SK-N-SH (cell line): ENCODE data around the gene TTC9. TPM values are rescaled to one million over a fixed set of nuclear protein-coding genes. Genes with fewer than 3 reads are reported as not detected.

Source experiments
- CTCF ChIA-PET: fragments of 300-600, 350-600 bp; formaldehyde crosslinking; extraction: SDS; loops from one replicate; lab custom pipeline; 2021; lab: Yijun Ruan, JAX
- POLR2A ChIA-PET: fragments of 350-600 bp; sonication (Branson Sonifier 250); formaldehyde crosslinking; extraction: SDS; loops from one replicate; lab custom pipeline; 2020; ENCODE audit warnings: antibody characterized with exemption, inconsistent platforms; lab: Yijun Ruan, JAX
- DNase-seq: peaks from one replicate; pipeline ENCODE4 v3.0.0; 2012
- H2AFZ ChIP-seq: fragments of 200-600 bp; sonication (generic); 2 replicates; pipeline ENCODE4 v1.8.1; 2016; ENCODE audit warnings: antibody characterized with exemption, mild to moderate bottlenecking, low read depth
- H3F3A ChIP-seq: fragments of 200-600 bp; sonication (generic); replicated peaks from 2 replicates; pipeline ENCODE3; 2016; ENCODE audit warnings: antibody characterized with exemption, mild to moderate bottlenecking; ENCODE audit not compliant: insufficient read depth
- H3K27ac ChIP-seq, 2 experiments: fragments of 200-500 bp in 1 of 2; fragments of 200-600 bp in 1 of 2; sonication (Bioruptor generic) in 1 of 2; sonication (generic), shearing (Covaris generic) in 1 of 2; 2 replicates each; pipeline versions ENCODE4 v1.5.1 to v1.6.1; 2014 to 2016; ENCODE audit warnings: low read depth in 2 of 2, inconsistent platforms in 1 of 2, low read length in 1 of 2, mild to moderate bottlenecking in 1 of 2, mixed read lengths in 1 of 2
- H3K27me3 ChIP-seq: fragments of 200-600 bp; sonication (generic), shearing (Covaris generic); 2 replicates; pipeline ENCODE4 v1.6.1; 2016; ENCODE audit warnings: mixed run types; ENCODE audit not compliant: insufficient read depth
- H3K36me3 ChIP-seq, 2 experiments: fragments of 200-500 bp in 1 of 2; fragments of 200-600 bp in 1 of 2; sonication (Bioruptor generic) in 1 of 2; sonication (generic) in 1 of 2; replicated peaks in 1 of 2; 2 replicates each; pipeline versions ENCODE3 to v1.5.1; 2014 to 2016; ENCODE audit warnings: low read length in 1 of 2, mild to moderate bottlenecking in 1 of 2; ENCODE audit not compliant: insufficient read depth in 2 of 2, control insufficient read depth in 1 of 2
- H3K4me1 ChIP-seq, 2 experiments: fragments of 200-500 bp in 1 of 2; fragments of 200-600 bp in 1 of 2; sonication (Bioruptor generic) in 1 of 2; sonication (generic), shearing (Covaris generic) in 1 of 2; 2 replicates each; pipeline versions ENCODE4 v1.5.1 to v1.6.1; 2014 to 2016; ENCODE audit warnings: low read depth in 1 of 2, low read length in 1 of 2, mixed run types in 1 of 2; ENCODE audit not compliant: insufficient read depth in 2 of 2, control insufficient read depth in 1 of 2
- H3K4me2 ChIP-seq: fragments of 200-600 bp; sonication (generic), shearing (Covaris generic); 2 replicates; pipeline ENCODE4 v1.6.1; 2017; ENCODE audit warnings: mixed run types
- H3K4me3 ChIP-seq, 2 experiments: fragments of 200-500 bp in 1 of 2; fragments of 200-600 bp in 1 of 2; sonication (Bioruptor generic) in 1 of 2; sonication (generic), shearing (Covaris generic) in 1 of 2; 2 replicates each; pipeline versions ENCODE4 v1.5.1 to v1.8.1; 2014 to 2016; ENCODE audit warnings: low read depth in 2 of 2, inconsistent platforms in 1 of 2, low read length in 1 of 2, mild to moderate bottlenecking in 1 of 2, mixed read lengths in 1 of 2, moderate library complexity in 1 of 2
- H3K79me2 ChIP-seq: fragments of 200-600 bp; sonication (generic); 2 replicates; pipeline ENCODE4 v1.8.1; 2017; ENCODE audit warnings: mild to moderate bottlenecking; ENCODE audit not compliant: insufficient read depth
- H3K9ac ChIP-seq: fragments of 200-600 bp; sonication (generic); 2 replicates; pipeline ENCODE4 v1.6.1; 2017; ENCODE audit warnings: mixed run types
- H3K9me2 ChIP-seq: fragments of 200-600 bp; sonication (generic); 2 replicates; pipeline ENCODE4 v1.6.1; 2017; ENCODE audit warnings: mixed run types
- H3K9me3 ChIP-seq: fragments of 200-600 bp; sonication (generic); 2 replicates; pipeline ENCODE4 v1.6.1; 2017; ENCODE audit warnings: mixed run types, mild to moderate bottlenecking, moderate library complexity
- H4K20me1 ChIP-seq: fragments of 200-600 bp; sonication (generic); 2 replicates; pipeline ENCODE4 v1.6.1; 2017; ENCODE audit warnings: mild to moderate bottlenecking, mixed run types; ENCODE audit not compliant: insufficient read depth
- FOSL2 ChIP-seq: IDR thresholded peaks from 2 replicates; pipeline ENCODE4 v1.4.0; 2012; ENCODE audit warnings: low read depth, mild to moderate bottlenecking, moderate library complexity, borderline replicate concordance
- FOXM1 ChIP-seq: IDR thresholded peaks from 2 replicates; pipeline ENCODE4 v1.4.0; 2012; ENCODE audit warnings: low read depth, mild to moderate bottlenecking
- JUND ChIP-seq: IDR thresholded peaks from 2 replicates; pipeline ENCODE4 v1.4.0; 2012
- MXI1 ChIP-seq: IDR thresholded peaks from 2 replicates; pipeline ENCODE4 v1.6.1; 2012; ENCODE audit warnings: mild to moderate bottlenecking, low read depth, low read length, improper control_type of control experiment
- NFIC ChIP-seq: IDR thresholded peaks from 2 replicates; pipeline ENCODE4 v1.4.0; 2012; ENCODE audit warnings: borderline replicate concordance
- NRF1 ChIP-seq: IDR thresholded peaks from 2 replicates; pipeline ENCODE4 v1.6.1; 2012; ENCODE audit warnings: low read depth, mild to moderate bottlenecking, low read length
- RXRA ChIP-seq: IDR thresholded peaks from 2 replicates; pipeline ENCODE4 v1.4.0; 2012; ENCODE audit warnings: low read depth, mild to moderate bottlenecking, borderline replicate concordance
- SIN3A ChIP-seq: IDR thresholded peaks from 2 replicates; pipeline ENCODE4 v1.6.1; 2012; ENCODE audit warnings: low read depth, mild to moderate bottlenecking, low read length, moderate library complexity, borderline replicate concordance
- SMC3 ChIP-seq: IDR thresholded peaks from 2 replicates; pipeline ENCODE4 v1.6.1; 2012; ENCODE audit warnings: low read depth, low read length, improper control_type of control experiment
- TAF1 ChIP-seq: IDR thresholded peaks from 2 replicates; pipeline ENCODE4 v1.6.1; 2012; ENCODE audit warnings: low read depth, mild to moderate bottlenecking, low read length, moderate library complexity, borderline replicate concordance
- TCF12 ChIP-seq: IDR thresholded peaks from 2 replicates; pipeline ENCODE4 v1.4.0; 2012
- WGBS: methylation state at CpG from one replicate; pipeline ENCODE4 v1.1.6; 2017; ENCODE audit warnings: low lambda C conversion rate; 5-methylcytosine and 5-hydroxymethylcytosine counted together
- polyA plus RNA-seq, 3 experiments: library from polyadenylated mRNA; depleted of rRNA; stranded (reverse); fragments of >200 nt; gene quantifications; 2 replicates each; pipeline ENCODE4 v1.2.3, GENCODE V29; 2012
- TF ChIP-seq, protein P1 (sequence below): fragments of 200-600 bp; sonication (generic); IDR thresholded peaks from 2 replicates; pipeline ENCODE4 v1.6.1; 2017; ENCODE audit warnings: antibody characterized with exemption, mild to moderate bottlenecking, moderate library complexity
- TF ChIP-seq, protein P2 (sequence below): fragments of 150-350 bp; IDR thresholded peaks from 2 replicates; pipeline ENCODE4 v1.6.1; 2017; ENCODE audit warnings: antibody characterized with exemption, low read length, low read depth, borderline replicate concordance
- TF ChIP-seq, protein P3 (sequence below): IDR thresholded peaks from 2 replicates; pipeline ENCODE4 v1.4.0; 2012; ENCODE audit warnings: low read depth, borderline replicate concordance
- TF ChIP-seq, protein P4 (sequence below): IDR thresholded peaks from 2 replicates; pipeline ENCODE4 v1.4.0; 2012; ENCODE audit warnings: low read depth, borderline replicate concordance
- TF ChIP-seq, protein P5 (sequence below): IDR thresholded peaks from 2 replicates; pipeline ENCODE4; 2012

TTC9 gene
- polyA plus RNA-seq, 1 of the 3 experiments (the other 2 are of a cell fraction), result 0.33 TPM

DNA sequence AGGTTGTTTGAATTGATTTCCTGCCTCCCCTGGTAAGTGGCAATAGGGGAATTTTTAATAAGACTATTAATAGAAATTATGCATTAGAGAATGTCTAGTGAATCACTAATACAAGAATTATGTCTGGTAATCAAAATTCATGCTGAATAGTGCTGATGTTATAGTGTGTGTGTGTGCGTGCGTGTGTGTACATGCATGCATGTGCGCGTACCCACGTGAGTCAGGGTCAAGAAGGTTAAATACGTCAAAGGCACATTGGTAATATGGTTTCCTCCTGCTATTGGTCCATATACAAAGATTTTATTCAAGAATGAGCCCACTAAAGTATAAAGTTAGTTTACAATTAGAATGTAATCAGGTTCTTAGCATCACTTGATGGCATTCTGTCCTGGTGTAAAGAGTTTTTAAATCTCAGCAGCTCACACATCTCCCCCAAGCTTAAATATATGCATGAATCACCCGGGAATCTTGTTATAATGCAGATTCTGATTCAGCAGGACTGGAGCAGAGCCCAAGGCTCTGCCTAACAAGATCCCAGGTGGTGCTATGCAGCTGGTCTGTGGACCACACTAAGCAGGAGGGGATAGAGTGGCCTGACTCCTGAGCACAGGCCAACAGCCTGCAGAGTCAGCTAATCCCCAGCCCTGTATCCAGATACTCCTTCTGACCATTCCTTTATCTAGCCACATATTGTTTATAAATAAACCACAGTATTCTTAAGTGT lies 43.9 kb downstream of the TTC9 start:
- H3K4me2 ChIP-seq, result no peak overlapping the region
- 77% methylated on average over 7 of the region's 7 CpGs for WGBS
- no peaks in the 10 kb centered on the region for H3K9me2 ChIP-seq
- no peaks in the 10 kb centered on the region for H3F3A ChIP-seq
- no peak overlapping the region for H2AFZ ChIP-seq
- ChIA-PET POLR2A (no interaction called here), CTCF (interaction anchor here (1.2 to 1.4 kb wide), 2 partner anchors 28 to 29 kb away, joined by 3 read pairs; no protein-coding TSS in a partner anchor)
- H3K36me3 ChIP-seq, result no peaks in the 10 kb centered on the region
- H3K9ac ChIP-seq, result no peak overlapping the region
- H3K79me2 ChIP-seq, result no peaks in the 10 kb centered on the region
- no peaks in the 10 kb centered on the region for H3K9me3 ChIP-seq
- no peaks in the 10 kb centered on the region for H3K27me3 ChIP-seq
- no peak for TF ChIP-seq SMC3
- no peak for TF ChIP-seq NFIC
- TF ChIP-seq RXRA, result no peak
- TF ChIP-seq, protein P1, sequence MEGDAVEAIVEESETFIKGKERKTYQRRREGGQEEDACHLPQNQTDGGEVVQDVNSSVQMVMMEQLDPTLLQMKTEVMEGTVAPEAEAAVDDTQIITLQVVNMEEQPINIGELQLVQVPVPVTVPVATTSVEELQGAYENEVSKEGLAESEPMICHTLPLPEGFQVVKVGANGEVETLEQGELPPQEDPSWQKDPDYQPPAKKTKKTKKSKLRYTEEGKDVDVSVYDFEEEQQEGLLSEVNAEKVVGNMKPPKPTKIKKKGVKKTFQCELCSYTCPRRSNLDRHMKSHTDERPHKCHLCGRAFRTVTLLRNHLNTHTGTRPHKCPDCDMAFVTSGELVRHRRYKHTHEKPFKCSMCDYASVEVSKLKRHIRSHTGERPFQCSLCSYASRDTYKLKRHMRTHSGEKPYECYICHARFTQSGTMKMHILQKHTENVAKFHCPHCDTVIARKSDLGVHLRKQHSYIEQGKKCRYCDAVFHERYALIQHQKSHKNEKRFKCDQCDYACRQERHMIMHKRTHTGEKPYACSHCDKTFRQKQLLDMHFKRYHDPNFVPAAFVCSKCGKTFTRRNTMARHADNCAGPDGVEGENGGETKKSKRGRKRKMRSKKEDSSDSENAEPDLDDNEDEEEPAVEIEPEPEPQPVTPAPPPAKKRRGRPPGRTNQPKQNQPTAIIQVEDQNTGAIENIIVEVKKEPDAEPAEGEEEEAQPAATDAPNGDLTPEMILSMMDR, result no peak
- TF ChIP-seq, protein P2, sequence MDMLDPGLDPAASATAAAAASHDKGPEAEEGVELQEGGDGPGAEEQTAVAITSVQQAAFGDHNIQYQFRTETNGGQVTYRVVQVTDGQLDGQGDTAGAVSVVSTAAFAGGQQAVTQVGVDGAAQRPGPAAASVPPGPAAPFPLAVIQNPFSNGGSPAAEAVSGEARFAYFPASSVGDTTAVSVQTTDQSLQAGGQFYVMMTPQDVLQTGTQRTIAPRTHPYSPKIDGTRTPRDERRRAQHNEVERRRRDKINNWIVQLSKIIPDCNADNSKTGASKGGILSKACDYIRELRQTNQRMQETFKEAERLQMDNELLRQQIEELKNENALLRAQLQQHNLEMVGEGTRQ, result no peak
- no peak for TF ChIP-seq FOXM1
- no peak for TF ChIP-seq NRF1
- TF ChIP-seq, protein P3, sequence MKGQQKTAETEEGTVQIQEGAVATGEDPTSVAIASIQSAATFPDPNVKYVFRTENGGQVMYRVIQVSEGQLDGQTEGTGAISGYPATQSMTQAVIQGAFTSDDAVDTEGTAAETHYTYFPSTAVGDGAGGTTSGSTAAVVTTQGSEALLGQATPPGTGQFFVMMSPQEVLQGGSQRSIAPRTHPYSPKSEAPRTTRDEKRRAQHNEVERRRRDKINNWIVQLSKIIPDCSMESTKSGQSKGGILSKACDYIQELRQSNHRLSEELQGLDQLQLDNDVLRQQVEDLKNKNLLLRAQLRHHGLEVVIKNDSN, result no peak
- TF ChIP-seq, protein P4, sequence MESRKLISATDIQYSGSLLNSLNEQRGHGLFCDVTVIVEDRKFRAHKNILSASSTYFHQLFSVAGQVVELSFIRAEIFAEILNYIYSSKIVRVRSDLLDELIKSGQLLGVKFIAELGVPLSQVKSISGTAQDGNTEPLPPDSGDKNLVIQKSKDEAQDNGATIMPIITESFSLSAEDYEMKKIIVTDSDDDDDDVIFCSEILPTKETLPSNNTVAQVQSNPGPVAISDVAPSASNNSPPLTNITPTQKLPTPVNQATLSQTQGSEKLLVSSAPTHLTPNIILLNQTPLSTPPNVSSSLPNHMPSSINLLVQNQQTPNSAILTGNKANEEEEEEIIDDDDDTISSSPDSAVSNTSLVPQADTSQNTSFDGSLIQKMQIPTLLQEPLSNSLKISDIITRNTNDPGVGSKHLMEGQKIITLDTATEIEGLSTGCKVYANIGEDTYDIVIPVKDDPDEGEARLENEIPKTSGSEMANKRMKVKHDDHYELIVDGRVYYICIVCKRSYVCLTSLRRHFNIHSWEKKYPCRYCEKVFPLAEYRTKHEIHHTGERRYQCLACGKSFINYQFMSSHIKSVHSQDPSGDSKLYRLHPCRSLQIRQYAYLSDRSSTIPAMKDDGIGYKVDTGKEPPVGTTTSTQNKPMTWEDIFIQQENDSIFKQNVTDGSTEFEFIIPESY, result no peak
- TF ChIP-seq JUND, result no peak
- TF ChIP-seq MXI1, result no peak
- TF ChIP-seq, protein P5, sequence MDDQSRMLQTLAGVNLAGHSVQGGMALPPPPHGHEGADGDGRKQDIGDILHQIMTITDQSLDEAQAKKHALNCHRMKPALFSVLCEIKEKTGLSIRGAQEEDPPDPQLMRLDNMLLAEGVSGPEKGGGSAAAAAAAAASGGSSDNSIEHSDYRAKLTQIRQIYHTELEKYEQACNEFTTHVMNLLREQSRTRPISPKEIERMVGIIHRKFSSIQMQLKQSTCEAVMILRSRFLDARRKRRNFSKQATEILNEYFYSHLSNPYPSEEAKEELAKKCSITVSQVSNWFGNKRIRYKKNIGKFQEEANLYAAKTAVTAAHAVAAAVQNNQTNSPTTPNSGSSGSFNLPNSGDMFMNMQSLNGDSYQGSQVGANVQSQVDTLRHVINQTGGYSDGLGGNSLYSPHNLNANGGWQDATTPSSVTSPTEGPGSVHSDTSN, result no peak
- TF ChIP-seq SIN3A, result no peak
- no peak for TF ChIP-seq FOSL2
- no peak for TF ChIP-seq TCF12
- no peak for TF ChIP-seq TAF1
- TF ChIP-seq, all 33 proteins: peak for 0
- Histone ChIP-seq H3K27ac (no peak overlapping the region), H3K4me1 (peaks cover 0 to 2% of the 10 kb centered on the region in 2 experiments; a peak in 1 of 4 replicates), H4K20me1 (no peaks in the 10 kb centered on the region), H3K4me3 (no peak overlapping the region)
- DNase-seq, result no peak
